ENCODE results near the gene LIPI.
"Not testable (repeated sequence)": the region's sequence is repeated elsewhere in the genome, so short reads cannot be mapped to it uniquely, and the experiment has no call there.

The LIPI gene

DNA sequence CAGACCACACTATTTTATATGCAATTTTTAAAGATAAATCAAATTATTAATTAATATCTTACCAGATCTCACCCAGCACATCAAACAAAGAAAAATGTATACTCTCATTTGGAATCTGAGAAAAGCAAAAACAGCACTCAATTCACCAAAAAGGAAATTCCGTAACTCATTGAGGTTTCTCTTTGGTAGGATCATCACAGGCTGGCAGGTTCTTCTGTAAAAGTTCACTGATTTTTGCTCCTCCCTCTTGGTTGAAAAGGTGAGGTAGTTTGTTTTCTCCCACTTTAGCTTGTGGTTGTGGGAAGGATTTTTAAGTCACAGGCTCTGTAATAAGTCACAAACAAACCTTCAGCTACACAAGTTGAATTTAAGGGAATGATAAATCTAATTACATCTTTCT lies at the start of gene LIPI:
Gene LIPI (minus strand): TSS at position 218 of the 400 bp plus-strand sequence. CDS start 110 bp downstream, at position 108.
- no peak for DNase-seq

DNA sequence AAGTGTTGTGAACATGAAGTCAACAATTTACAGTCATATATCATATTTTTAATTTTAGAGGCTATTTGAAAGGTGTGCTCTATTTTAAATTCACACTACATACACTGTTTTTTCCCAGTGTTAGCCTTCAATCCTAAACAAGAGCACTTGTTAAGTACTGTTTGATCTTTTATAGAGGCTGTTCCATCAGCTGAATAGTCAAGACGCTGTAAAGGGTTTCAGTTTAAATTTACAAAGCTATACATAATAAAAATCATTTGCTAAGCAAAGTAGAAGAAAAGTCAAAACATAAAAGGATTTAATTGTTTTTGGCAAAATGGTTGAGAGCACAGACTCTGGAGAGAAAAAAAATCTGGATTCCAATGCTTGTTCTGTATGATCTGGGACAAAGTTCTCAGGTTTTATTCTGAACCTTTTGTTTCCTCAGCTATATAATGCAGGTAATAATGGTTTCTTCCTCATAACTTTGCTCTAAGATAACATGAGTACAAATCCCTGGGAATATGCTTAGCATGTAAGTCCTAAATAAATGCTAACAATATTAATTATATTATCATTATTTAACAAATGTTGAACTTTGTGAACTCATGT lies 49.5 kb upstream of the LIPI start:
- no peak for DNase-seq

DNA sequence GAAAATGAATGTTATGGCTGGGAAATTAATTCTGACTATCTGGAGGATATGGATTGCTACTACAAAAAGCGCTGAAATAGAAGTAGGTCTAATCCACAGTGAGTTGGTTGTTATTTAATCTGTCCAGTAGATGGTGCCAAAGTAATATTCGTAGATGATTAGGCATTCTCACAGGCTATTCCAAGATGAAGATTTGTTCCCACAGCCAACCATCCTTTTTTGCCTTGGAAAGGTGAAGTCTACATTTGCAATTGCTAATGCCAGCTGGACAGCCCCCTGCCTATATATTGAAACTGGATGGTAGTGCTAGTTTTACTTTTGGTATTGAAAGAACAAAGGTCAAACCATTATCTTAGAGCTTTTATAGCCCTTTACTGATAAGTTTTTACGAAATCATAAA lies 49.0 kb upstream of the LIPI start:
- DNase-seq = peak; percentile 5

DNA sequence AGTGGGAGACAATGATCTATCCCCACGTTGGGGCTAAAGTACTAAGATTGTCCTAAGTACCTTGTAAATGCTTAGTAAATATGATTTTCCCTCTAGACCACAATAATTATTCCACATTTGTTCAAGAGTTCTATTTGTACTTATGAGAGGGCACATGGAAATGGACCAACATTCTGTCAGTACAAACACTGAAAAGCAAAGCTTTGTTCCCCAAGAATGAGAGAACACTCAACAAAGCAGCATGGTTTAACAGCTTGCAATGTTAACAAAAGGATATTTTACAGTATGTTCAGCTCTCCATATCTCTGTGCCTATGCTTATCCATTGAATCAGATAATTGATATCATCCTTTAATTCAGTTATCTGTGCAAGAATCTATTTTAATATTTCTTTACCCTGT lies 40.6 kb upstream of the LIPI start:
- no peak for DNase-seq

DNA sequence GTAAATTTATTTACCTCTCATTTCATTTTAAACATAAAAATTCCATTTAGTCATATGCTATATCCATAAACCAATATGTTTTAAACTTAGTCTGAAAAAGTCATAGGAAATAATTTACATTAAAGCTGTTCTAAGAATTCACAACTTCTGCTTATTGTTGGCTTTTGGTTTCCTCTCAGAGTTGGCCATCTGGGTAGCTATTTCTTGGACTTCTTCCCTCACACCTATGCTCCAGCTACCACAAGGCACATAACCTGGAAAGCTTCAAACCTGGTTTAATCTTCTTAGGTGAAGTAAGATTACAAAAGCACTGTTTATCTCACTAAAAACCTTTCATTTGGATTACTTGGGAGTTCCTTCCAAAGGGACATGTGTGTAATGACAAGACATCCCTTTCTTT lies 35.0 kb upstream of the LIPI start:
- no peak for DNase-seq

DNA sequence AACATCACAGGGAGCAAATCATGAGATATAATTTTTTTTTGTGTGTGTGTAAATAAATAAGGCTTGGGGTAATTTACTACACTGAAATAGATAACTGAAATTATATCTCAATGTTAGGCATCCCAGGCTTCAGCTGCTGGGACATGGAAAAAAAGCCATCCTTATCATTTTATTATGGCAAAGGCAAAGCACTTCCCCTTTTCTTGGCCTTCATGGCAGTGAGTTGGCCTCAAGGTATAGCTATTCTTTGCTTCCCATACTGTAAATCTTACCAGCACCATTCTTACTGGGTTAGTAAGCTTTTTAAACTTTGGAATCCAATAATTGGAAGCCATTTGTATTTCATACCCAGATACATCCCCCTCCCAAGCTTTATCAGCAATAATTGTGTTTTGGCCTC lies 34.2 kb upstream of the LIPI start:
- no peak for DNase-seq

DNA sequence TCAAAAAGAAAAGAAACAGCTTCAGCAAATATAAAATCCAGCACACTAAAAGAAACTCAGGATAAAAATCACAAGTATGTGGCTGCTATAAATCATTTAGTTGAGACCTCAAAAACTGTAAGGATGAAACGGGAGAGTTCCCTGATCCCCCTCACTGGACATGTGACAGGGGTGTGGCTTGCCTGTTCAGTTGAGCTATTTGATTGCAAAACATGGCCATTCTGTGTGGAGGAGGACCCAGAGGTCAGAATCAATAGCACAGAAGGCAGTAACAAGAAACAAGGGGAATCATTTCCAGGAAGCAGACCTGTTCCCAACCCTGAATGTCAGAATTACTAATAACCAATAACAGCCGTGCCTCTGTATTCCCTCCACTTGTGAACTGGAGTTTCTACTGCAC lies 33.1 kb upstream of the LIPI start:
- DNase-seq = no peak

DNA sequence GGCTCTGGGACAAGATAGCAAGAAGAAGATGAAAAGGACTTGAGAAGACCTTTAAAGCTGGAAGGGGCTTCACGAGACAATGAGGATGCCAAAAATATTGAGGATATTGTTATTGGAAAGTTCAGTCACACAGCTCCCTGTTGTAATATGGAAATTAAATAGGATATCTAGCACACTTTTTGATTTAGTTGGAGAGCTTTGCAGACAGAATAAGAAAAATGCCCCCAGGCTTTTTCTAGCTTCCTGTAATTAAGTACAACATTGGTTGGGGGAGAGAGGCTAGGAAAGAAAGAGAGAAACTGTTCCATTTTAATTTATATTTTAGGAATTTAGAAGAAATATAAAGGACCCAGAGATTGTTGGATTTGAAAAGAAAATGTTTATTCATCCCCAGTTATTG lies 32.7 kb upstream of the LIPI start:
- DNase-seq = no peak

DNA sequence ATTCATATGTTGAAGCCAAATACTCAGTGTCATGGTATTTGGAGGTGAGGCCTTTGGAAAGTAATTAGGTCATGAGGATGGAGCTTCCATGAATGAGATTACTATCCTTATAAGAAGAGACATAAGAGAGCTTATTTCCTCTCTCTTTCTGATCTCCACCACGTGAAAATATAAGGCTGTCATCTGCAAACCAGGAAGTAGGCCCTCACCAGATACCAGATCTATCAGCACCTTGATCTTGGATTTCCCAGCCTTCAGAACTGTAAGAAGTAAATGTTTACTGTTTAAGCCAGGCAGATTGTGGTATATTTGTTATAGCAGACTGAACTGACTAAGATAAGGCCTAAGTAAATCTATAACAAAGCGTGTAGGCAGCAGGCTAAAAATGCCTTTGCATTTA lies 30.5 kb upstream of the LIPI start:
- no peak for DNase-seq

DNA sequence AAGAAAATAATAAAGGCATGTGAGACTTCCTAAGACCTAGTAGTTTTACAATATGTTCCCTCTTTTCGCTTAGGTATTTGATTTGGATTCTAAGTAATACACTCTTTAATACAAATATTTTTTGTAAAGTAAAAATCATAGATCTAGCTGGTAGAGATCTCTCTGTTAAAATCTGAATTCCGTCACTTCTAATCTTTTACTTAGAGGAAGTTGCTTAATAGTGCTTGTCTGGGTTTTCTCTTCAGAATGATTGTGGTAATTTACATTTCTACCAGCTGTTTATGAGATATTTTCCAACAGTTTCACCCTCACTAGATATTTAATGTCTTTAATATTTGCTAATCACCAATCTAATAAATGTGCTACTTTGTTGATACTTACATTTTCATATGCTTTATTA lies 28.5 kb upstream of the LIPI start:
- no peak for DNase-seq

DNA sequence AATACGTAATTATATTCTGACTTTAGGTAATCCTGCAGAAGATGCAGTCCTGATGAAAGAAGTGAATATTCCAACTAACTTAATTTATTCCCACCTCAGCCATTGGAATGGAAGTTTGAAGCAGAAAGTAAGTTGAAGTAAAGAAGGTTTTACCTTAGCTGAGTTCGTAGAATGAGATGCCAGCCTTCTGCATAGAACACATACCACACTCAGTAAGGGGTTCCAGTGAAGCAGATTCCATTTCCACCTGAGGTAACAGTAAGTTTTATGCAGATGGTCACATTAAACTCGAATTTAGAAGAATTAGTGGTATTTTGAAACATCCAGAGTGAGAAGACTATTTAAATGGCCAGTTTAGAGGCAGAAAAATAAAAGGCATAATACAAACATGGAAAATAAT lies 25.4 kb upstream of the LIPI start:
- DNase-seq = no peak

DNA sequence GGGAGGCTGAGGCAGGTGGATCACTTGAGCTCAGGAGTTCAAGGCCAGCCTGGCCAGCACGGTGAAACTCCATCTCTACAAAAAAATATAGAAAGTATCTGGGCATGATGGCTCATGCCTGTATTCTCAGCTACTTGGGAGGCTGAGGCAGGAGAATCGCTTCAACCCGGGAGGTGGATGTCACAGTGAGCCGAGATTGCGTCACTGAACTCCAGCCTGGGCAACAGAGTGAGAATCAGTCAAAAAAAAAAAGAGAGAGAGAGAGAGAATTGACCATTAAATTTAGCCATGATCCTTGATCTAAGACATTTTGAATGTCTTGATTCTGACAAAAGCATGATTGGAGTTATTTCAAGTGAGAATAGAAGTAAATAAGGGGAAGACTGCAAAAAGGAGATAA lies 24.3 kb upstream of the LIPI start:
- no peak for DNase-seq

DNA sequence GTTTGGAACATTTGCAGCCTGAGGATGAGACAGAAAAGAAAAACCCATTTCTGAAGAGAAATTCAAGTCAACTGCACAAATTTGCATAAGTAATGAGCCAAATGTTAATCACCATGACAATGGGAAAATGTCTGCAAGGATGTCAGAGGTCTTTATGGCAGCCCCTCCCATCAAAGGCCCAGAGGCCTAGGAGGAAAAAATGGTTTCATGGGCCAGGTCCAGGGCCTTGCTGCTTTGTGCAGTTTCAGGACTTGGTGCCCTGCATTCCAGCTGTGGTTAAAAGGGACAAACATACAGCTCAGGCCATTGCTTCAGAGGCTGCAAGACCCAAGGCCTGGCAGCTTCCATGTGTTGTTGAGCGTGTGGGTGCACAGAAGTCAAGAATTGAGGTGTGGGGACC lies 18.6 kb upstream of the LIPI start:
- DNase-seq = no peak

DNA sequence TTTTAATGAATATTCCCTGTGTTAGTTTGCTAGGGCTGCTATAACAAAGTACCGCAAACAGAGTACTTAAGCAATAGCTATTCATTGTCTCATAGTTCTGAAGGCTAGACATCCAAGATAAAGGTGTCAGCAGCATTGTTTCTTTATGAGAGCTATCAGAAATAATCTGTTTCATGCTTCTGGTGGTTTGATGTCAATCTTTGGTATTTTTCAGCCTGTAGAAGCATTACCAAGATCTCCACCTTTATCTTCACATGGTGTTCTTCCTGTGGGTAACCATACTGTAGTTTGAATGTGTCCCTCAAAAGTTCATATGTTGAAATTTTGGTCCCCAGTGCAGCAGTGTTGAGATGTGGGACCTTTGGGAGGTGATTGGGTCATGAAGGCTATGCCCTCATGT lies 12.6 kb upstream of the LIPI start:
- DNase-seq = no peak

DNA sequence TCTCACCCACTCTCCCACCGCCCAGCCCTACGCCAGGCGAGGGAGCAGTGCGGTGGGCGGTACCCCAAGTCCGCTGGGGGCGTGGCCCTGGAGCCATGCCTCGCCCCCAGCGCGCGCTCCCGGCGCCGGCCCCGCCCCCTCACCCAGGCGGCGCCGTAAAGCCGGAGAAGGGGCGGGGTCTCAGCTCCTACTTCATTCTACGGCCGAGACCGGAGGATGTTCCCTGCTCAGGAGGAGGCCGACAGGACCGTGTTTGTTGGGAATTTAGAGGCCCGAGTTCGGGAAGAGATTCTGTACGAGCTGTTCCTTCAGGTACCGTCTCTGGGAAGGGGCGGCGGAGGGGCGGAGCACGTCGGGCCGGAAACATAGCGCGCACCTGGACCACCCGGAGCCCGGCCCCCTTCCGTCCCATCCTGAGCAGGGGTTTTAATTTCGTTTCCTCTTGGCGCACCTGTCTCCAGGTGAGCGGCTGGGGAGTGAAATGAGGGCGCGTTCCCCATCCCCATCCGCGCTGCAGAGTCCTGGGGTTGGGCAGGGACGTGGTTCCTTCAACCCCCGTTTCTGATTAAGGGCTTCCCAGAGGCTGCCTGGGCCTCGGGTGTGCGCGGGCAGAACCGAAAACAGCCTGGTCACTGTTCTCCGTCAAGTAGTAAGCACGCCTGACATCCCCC lies 5.4 kb upstream of the LIPI start, which contains the start of gene RBM11:
Gene RBM11 (plus strand): TSS at position 187 of the 671 bp plus-strand sequence. CDS start 30 bp downstream, at position 217.
- DNase-seq = peak; percentile 49

DNA sequence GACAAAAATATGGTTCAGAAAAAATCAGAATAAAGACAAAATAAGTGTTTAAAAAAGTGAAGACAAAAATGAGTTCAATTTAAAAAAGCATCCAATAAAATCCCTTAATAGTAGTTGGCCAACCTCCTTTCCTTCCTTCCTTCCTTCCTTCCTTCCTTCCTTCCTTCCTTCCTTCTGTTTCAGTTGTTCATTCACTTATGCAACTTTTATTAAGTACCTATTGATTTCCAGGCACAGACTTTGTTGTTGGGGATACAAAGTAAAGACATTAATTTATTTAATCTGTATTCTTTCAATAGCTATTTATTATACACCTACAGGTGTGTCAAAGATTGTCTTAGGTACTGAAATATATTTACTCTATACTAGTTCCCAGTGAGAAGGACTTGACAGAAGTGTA lies 2.4 kb upstream of the LIPI start:
- no peak for DNase-seq

DNA sequence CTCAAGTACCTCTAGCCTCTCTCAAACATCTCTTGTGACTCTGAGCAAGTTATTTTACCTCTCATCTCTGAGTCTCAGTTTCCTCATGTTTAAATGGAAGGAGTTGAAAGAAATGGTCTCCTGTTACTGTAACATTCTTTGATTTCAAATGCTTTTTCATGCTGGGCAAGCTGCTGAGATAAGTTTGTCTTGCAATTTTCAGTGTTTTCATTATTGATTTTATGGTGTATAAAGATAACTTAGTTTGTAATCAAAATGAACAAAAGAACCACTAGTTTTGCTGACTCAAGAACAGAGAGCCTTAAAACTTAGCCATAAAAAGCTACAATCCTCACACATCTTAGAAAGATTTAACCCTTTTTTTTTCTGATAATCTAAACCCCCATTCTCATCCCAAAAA lies 4.5 kb downstream of the LIPI start:
- DNase-seq = no peak

DNA sequence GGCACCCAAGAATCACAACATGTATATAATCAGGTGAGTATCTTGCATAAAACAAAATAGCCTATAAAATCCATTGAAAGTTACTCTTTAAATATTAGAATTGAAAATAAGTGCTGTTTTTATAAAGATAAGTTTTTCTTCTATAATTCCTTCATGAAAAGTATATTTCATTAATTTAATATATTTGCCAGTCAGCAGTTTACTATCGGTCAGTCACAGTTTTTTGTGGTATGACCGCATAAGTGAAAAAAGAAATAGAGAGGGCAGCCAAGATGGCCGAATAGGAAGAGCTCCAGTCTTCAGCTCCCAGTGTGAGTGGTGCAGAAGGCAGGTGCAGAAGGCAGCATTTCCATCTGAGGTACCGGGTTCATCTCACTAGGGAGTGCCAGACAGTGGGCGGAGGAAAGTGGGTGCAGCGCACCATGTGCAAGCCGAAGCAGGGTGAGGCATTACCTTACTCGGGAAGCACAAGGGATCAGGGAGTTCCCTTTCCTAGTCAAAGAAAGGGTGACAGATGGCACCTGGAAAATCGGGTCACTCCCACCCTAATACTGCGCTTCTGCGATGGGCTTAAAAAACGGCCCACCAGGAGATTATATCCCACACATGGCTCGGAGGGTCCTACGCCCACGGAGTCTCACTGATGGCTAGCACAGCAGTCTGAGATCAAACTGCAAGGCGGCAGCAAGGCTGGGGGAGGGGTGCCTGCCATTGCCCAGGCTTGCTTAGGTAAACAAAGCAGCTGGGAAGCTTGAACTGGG lies 44.1 kb downstream of the LIPI start:
- DNase-seq = not testable (repeated sequence)

DNA sequence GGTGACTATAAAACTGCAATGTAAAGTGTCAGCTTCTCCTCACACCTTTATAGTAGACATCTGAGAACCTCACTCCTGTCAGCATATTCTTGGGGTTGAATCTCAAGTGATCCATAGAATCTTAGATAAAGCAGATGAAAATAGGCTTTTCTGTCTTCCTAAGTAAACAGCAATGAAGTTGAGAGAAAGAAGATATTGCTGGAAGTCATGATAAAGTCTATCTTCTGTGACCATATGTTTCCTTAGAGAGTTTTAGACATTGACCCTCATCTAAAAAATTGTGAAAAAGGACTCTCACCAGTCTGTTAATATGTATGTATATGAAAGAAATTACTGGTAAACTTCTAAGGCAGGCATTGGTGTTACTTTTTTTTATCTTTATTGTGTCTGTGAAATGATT lies 66.8 kb downstream of the LIPI start:
- DNase-seq = no peak

DNA sequence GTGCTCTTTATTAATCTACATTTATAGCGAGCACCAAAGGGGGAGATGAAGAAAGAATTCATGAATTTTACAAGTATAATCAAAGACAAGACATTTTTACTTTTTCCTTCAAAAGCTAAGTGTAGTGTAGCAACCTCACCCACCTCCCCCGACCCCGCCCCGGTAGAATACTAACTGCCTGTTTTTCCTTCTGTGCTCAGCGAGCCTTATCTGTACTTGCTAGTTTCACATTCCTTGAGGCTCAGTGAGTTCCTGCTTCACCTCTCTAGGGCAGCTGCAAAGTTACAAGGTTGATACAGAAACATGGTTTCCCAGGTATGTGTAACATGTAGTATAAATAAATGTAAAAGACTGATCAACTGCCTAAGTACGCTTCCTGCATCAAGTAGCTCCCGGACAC lies 86.5 kb downstream of the LIPI start:
- no peak for DNase-seq

DNA sequence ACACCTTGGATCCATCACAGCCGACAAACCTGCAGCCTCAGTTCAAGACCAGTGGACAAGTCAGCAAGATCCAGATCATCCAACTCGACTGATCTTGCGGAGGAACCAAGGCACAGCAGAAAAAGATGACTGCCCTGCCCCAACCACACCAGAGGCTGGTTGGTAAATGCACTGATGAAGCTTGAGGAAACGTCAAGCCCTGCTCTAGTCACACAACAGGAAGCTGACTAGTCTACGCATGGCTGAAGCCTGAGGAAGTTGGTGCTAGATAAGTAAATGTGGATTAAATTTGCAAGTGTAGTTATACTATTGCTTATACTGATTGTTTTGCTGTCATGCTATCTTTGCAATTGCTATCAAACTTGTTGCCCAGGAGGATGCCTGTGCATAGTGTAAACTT lies 89.0 kb downstream of the LIPI start:
- DNase-seq = no peak

DNA sequence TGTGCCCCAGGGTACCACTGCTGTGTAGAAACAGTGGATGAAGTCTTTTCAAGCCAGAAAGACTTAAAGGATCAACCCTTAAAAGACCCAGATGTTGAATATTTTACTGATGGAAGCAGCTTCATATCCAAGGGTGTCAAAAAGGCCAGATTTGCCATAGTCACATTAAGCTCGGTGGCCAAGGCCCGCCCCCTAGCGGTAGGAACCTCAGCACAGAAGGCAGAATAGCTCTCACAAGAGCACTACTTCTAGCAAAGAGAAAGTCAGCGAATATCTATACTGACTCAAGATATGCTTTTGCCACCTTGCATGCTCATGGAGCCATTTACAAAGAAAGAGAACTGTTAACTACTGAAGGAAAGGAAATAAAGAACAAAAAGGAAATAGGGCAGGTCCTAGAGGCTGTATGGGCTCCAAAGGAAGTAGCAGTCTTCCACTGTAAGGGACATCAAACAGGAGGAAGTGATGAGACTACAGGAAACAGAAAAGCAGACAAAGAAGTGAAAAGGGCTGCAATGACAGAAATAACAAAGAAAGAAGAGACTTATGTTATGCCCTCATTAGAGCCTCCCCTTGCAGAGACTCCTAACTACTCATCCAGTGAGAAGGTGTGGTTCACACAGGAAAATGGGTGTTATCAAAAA lies 90.5 kb downstream of the LIPI start:
- DNase-seq = no peak

DNA sequence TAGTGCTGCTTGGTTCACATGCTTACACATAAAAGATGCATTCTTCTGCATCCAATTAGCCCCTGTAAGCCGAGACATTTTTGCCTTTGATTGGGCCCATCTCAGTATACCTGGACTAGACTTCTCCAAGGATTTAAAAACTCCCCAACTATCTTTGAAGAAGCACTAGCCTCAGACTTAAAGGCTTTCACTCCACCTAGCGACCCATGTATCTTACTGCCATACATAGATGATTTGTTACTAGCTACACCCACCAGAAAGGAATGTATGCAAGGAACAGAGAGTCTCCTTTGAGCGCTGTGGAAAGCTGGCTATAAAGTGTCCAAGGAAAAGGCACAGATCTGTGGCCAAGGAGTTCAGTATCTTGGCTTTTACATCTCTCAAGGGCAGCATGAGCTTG lies 91.7 kb downstream of the LIPI start:
- DNase-seq = no peak

DNA sequence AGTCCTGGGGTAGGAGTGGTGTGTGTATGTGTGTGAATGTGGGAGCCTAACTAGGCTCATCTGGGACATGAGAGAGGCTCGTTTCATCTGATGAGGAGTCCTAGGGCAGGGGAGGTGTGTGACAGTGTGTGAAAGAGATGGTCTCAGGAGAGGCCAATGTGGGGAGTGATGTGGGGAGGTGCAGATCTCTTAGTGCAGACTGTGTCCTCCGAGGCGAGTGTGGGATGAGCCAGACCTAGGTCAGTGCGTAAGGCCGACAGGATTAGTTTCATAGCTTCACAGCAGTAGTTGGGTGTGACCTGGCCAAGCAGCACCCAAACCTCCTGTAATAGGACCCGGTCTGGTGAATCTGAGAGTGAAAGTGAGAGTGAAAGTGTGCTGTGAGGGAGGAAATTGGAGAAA lies 94.7 kb downstream of the LIPI start:
- DNase-seq = no peak

Measured in NCI-H2227 treated with DMSO at 0.1 percent for 48 hours (cell line).